Measurements from ENCODE around the gene KCNIP4. TPM values are rescaled to one million over a fixed set of nuclear protein-coding genes. Genes with fewer than 3 reads are reported as not detected.

KCNIP4 gene
- total and polyA plus RNA-seq, 2 experiments from 2014 or later, result 0.69 to 1.00 TPM

- Histone ChIP-seq H3K4me2 (no peak overlapping the region), H3K27ac (no peak overlapping the region), H3K4me3 (no peak overlapping the region), H4K20me1 (ENCODE audit: insufficient read depth, poor library complexity, severe bottlenecking) (no peaks in the 10 kb centered on the region), H3K36me3 (replicated peaks; ENCODE audit: insufficient read depth, low read depth) (no peaks in the 10 kb centered on the region), H3K9me3 (ENCODE audit: low read depth) (no peaks in the 10 kb centered on the region), H3K9me2 (replicated peaks; ENCODE audit: insufficient read depth) (no peaks in the 10 kb centered on the region), H3K4me1 (ENCODE audit: insufficient read depth) (peaks cover 5% of the 10 kb centered on the region), H3K27me3 (no peaks in the 10 kb centered on the region), H2AFZ (no peak overlapping the region), H3K79me2 (no peaks in the 10 kb centered on the region)
- DNase-seq (ENCODE audit: low spot score), result no peak
- WGBS (ENCODE audit: low lambda C conversion rate, missing lambda C conversion rate), result 25% methylated on average over 5 of the region's 5 CpGs
- TF ChIP-seq EZH2 (IDR thresholded peaks at IDR 0.05; ENCODE audit: borderline replicate concordance) (no peak), EZH2phosphoT487 (IDR thresholded peaks at IDR 0.05; ENCODE audit: low read depth, severe bottlenecking, unreplicated experiment) (no peak)
- TF ChIP-seq, protein P1, sequence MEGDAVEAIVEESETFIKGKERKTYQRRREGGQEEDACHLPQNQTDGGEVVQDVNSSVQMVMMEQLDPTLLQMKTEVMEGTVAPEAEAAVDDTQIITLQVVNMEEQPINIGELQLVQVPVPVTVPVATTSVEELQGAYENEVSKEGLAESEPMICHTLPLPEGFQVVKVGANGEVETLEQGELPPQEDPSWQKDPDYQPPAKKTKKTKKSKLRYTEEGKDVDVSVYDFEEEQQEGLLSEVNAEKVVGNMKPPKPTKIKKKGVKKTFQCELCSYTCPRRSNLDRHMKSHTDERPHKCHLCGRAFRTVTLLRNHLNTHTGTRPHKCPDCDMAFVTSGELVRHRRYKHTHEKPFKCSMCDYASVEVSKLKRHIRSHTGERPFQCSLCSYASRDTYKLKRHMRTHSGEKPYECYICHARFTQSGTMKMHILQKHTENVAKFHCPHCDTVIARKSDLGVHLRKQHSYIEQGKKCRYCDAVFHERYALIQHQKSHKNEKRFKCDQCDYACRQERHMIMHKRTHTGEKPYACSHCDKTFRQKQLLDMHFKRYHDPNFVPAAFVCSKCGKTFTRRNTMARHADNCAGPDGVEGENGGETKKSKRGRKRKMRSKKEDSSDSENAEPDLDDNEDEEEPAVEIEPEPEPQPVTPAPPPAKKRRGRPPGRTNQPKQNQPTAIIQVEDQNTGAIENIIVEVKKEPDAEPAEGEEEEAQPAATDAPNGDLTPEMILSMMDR (IDR thresholded peaks at IDR 0.05; ENCODE audit: poor library complexity), result no peak
Observed at GRCh38 chr4:21726255-21726815, 222.2 kb downstream of the KCNIP4 start.

GRCh38 chr4:21722157-21722839 lies 226.3 kb downstream of the KCNIP4 start:
- Histone ChIP-seq H2AFZ (no peak overlapping the region), H3K27me3 (no peaks in the 10 kb centered on the region), H3K4me1 (ENCODE audit: insufficient read depth) (peaks cover 5% of the 10 kb centered on the region), H3K4me3 (no peak overlapping the region), H3K9me2 (replicated peaks; ENCODE audit: insufficient read depth) (no peaks in the 10 kb centered on the region), H3K79me2 (no peaks in the 10 kb centered on the region), H3K9me3 (ENCODE audit: low read depth) (no peaks in the 10 kb centered on the region), H3K4me2 (no peak overlapping the region), H3K27ac (no peak overlapping the region), H4K20me1 (ENCODE audit: insufficient read depth, poor library complexity, severe bottlenecking) (no peaks in the 10 kb centered on the region), H3K36me3 (replicated peaks; ENCODE audit: insufficient read depth, low read depth) (no peaks in the 10 kb centered on the region)
- TF ChIP-seq EZH2 (IDR thresholded peaks at IDR 0.05; ENCODE audit: borderline replicate concordance) (no peak), EZH2phosphoT487 (IDR thresholded peaks at IDR 0.05; ENCODE audit: low read depth, severe bottlenecking, unreplicated experiment) (no peak)
- TF ChIP-seq, protein P1 (IDR thresholded peaks at IDR 0.05; ENCODE audit: poor library complexity), result no peak
- 82% methylated on average over 6 of the region's 6 CpGs for WGBS (ENCODE audit: low lambda C conversion rate, missing lambda C conversion rate)
- DNase-seq (ENCODE audit: low spot score), result no peak

- no peaks in the 10 kb centered on the region for H3K4me1 ChIP-seq (ENCODE audit: insufficient read depth)
- DNase-seq (ENCODE audit: low spot score), result no peak
- H3K9me3 ChIP-seq (ENCODE audit: low read depth), result no peaks in the 10 kb centered on the region
- H3K79me2 ChIP-seq, result no peaks in the 10 kb centered on the region
- no peak overlapping the region for H3K27ac ChIP-seq
- H3K4me3 ChIP-seq, result no peak overlapping the region
- H2AFZ ChIP-seq, result no peak overlapping the region
- 70% methylated on average over 6 of the region's 6 CpGs for WGBS (ENCODE audit: low lambda C conversion rate, missing lambda C conversion rate)
- H3K36me3 ChIP-seq (replicated peaks; ENCODE audit: insufficient read depth, low read depth), result no peaks in the 10 kb centered on the region
- no peak overlapping the region for H3K4me2 ChIP-seq
- no peaks in the 10 kb centered on the region for H3K27me3 ChIP-seq
- H4K20me1 ChIP-seq (ENCODE audit: insufficient read depth, poor library complexity, severe bottlenecking), result no peaks in the 10 kb centered on the region
- TF ChIP-seq, protein P1 (IDR thresholded peaks at IDR 0.05; ENCODE audit: poor library complexity), result no peak
- TF ChIP-seq EZH2phosphoT487 (IDR thresholded peaks at IDR 0.05; ENCODE audit: low read depth, severe bottlenecking, unreplicated experiment) (no peak), EZH2 (IDR thresholded peaks at IDR 0.05; ENCODE audit: borderline replicate concordance) (no peak)
- no peaks in the 10 kb centered on the region for H3K9me2 ChIP-seq (replicated peaks; ENCODE audit: insufficient read depth)
Observed at GRCh38 chr4:21716531-21716930, 232.0 kb downstream of the KCNIP4 start.

Data from hepatocyte (in vitro differentiated cells).